ENCODE results near the gene MT1E. TPM values are rescaled to one million over a fixed set of nuclear protein-coding genes. Genes with fewer than 3 reads are reported as not detected.

The MT1E gene
- total and polyA plus RNA-seq, 2 of the 8 experiments (the other 6 are each of a cell fraction or from before 2014, with no cell fraction given), result 7.9 to 117 TPM

GRCh38 chr16:56620339-56620897 lies 5.2 kb upstream of the MT1E start (continued):
- TF ChIP-seq CHD7 (IDR thresholded peaks at IDR 0.05; ENCODE audit: insufficient replicate concordance, low read length), result no peak
- TF ChIP-seq EP300 (IDR thresholded peaks at IDR 0.05; ENCODE audit: borderline replicate concordance in 1 of 2, low read depth in 2 of 2, low read length in 2 of 2), result no peak
- TF ChIP-seq ATF2 (IDR thresholded peaks at IDR 0.05; ENCODE audit: low read length), result no peak
- TF ChIP-seq CHD1 (IDR thresholded peaks at IDR 0.05; ENCODE audit: low read depth, low read length), result no peak
- TF ChIP-seq BRCA1 (IDR thresholded peaks at IDR 0.05; ENCODE audit: low read depth, low read length), result no peak
- no peak for TF ChIP-seq SP4 (IDR thresholded peaks at IDR 0.05; ENCODE audit: low read length)
- TF ChIP-seq POLR2AphosphoS5 (IDR thresholded peaks at IDR 0.05; ENCODE audit: low read depth, low read length), result no peak
- TF ChIP-seq KDM1A (IDR thresholded peaks at IDR 0.05; ENCODE audit: borderline replicate concordance, low read length), result no peak
- TF ChIP-seq POLR2A (IDR thresholded peaks at IDR 0.05; ENCODE audit: control extremely low read depth in 1 of 2, low read depth in 2 of 2, low read length in 2 of 2), result no peak
- TF ChIP-seq CEBPB (IDR thresholded peaks at IDR 0.05; ENCODE audit: low read depth, low read length), result no peak
